C4-2B (cell line): Measurements from ENCODE around the gene ERGIC3.

ENCODE experiments used
- ZFX ChIP-seq: fragments of 450-650 bp; IDR thresholded peaks from 2 replicates; pipeline ENCODE4 v1.6.1; 2017
- TF ChIP-seq, protein P1 (sequence below): fragments of 450-650 bp; conservative IDR thresholded peaks from 2 replicates; pipeline ENCODE4 v1.5.1; 2017; ENCODE audit warnings: mild to moderate bottlenecking

DNA sequence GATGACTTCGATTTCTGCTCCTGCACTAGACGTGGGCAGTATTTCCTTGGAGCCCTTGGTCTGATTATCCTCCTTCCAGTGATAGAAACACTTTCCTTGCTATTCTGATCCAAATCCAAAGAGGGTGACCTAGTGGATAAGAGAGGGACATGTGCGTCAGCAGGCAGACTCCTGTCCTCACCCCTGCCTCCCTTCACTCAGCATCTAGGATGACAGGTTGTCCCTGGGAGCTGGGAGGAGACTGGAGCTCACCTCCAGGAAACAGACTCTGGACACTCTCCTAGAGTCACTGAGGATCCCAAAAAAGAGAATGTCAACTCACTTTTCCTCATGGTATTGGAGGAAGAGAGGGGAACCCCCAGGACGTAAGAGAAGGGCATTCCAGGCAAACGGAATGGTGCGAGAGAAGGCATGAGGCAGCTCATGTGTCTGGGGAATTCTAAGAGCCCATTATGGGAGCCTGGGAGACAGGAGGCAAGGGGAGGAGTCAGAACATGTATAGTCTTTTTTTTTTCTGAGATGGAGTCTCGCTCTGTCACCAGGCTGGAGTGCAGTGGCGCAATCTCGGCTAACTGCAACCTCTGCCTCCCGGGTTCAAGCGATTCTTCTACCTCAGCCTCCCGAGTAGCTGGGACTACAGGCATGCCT, 14.6 kb upstream of the ERGIC3 start:
- no peak for TF ChIP-seq ZFX
- TF ChIP-seq, protein P1, sequence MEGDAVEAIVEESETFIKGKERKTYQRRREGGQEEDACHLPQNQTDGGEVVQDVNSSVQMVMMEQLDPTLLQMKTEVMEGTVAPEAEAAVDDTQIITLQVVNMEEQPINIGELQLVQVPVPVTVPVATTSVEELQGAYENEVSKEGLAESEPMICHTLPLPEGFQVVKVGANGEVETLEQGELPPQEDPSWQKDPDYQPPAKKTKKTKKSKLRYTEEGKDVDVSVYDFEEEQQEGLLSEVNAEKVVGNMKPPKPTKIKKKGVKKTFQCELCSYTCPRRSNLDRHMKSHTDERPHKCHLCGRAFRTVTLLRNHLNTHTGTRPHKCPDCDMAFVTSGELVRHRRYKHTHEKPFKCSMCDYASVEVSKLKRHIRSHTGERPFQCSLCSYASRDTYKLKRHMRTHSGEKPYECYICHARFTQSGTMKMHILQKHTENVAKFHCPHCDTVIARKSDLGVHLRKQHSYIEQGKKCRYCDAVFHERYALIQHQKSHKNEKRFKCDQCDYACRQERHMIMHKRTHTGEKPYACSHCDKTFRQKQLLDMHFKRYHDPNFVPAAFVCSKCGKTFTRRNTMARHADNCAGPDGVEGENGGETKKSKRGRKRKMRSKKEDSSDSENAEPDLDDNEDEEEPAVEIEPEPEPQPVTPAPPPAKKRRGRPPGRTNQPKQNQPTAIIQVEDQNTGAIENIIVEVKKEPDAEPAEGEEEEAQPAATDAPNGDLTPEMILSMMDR: no peak
